Large intestine (tissue), 3 donors: ENCODE results near the gene AFF3. TPM values are rescaled to one million over a fixed set of nuclear protein-coding genes. Genes with fewer than 3 reads are reported as not detected.

Experiments used
- DNase-seq, 2 donors: peaks; one replicate each; pipeline versions ENCODE4 v3.0.0 to v3.0.0-alpha.2; 2013
- H3K27ac ChIP-seq: one replicate; pipeline ENCODE4 v1.5.1; 2013; ENCODE audit warnings: low read length
- H3K27me3 ChIP-seq: 2 replicates; pipeline ENCODE4 v1.6.1; 2013; ENCODE audit warnings: low read length; ENCODE audit not compliant: control insufficient read depth, insufficient read depth
- H3K36me3 ChIP-seq: 2 replicates; pipeline ENCODE4 v1.6.1; 2013; ENCODE audit warnings: low read length; ENCODE audit not compliant: control insufficient read depth, insufficient read depth
- H3K4me1 ChIP-seq: one replicate; pipeline ENCODE4 v1.6.1; 2013; ENCODE audit warnings: low read length; ENCODE audit not compliant: control insufficient read depth, insufficient read depth
- H3K4me3 ChIP-seq: one replicate; pipeline ENCODE4 v1.5.1; 2013; ENCODE audit warnings: low read length
- H3K9me3 ChIP-seq: one replicate; pipeline ENCODE4 v1.6.1; 2013; ENCODE audit warnings: mild to moderate bottlenecking, low read depth, low read length, moderate library complexity; ENCODE audit not compliant: control insufficient read depth
- WGBS: methylation state at CpG from one replicate; pipeline ENCODE4 v1.1.5; 2013; ENCODE audit warnings: low lambda C conversion rate; ENCODE audit not compliant: insufficient coverage; 5-methylcytosine and 5-hydroxymethylcytosine counted together
- polyA plus RNA-seq: library from polyadenylated mRNA; unstranded; fragments of 120-200 nt; gene quantifications from one replicate; pipeline ENCODE4 v1.2.1, GENCODE V29; 2013

The AFF3 gene
- polyA plus RNA-seq, 1 donor = 4.8 TPM

- Histone ChIP-seq H3K4me1 (no peaks in the 10 kb centered on the region), H3K9me3 (no peaks in the 10 kb centered on the region), H3K36me3 (no peaks in the 10 kb centered on the region), H3K27ac (peak overlapping the region; percentile 31), H3K27me3 (no peaks in the 10 kb centered on the region), H3K4me3 (no peak overlapping the region)
- DNase-seq = peak; percentile 31 to 51
- 26% methylated on average over 5 of the region's 13 CpGs for WGBS
Measured at GRCh38 chr2:99648906-99649789, 493.2 kb downstream of the AFF3 start.

GRCh38 chr2:99648178-99648844, 494.1 kb downstream of the AFF3 start:
- Histone ChIP-seq H3K27ac (peak overlapping the region; percentile 31), H3K36me3 (no peaks in the 10 kb centered on the region), H3K4me3 (no peak overlapping the region), H3K4me1 (no peaks in the 10 kb centered on the region), H3K9me3 (no peaks in the 10 kb centered on the region), H3K27me3 (no peaks in the 10 kb centered on the region)
- DNase-seq = peak in 1 of 2 donors; percentile 21
- WGBS = 50% methylated on average over 1 of the region's 4 CpGs

GRCh38 chr2:99645960-99646359, 496.4 kb downstream of the AFF3 start:
- H3K4me1 ChIP-seq = no peaks in the 10 kb centered on the region
- no peak overlapping the region for H3K4me3 ChIP-seq
- H3K27ac ChIP-seq = no peak overlapping the region
- no peaks in the 10 kb centered on the region for H3K9me3 ChIP-seq
- 73% methylated on average over 2 of the region's 2 CpGs for WGBS
- DNase-seq = no peak
- H3K27me3 ChIP-seq = no peaks in the 10 kb centered on the region
- H3K36me3 ChIP-seq = no peaks in the 10 kb centered on the region

GRCh38 chr2:99644419-99644787, 498.0 kb downstream of the AFF3 start:
- Histone ChIP-seq H3K27me3 (no peaks in the 10 kb centered on the region), H3K4me3 (no peak overlapping the region), H3K36me3 (no peaks in the 10 kb centered on the region), H3K4me1 (no peaks in the 10 kb centered on the region), H3K27ac (no peak overlapping the region), H3K9me3 (no peaks in the 10 kb centered on the region)
- WGBS = no CpG with 5 or more reads among the region's 5 CpGs
- DNase-seq = no peak

- no peaks in the 10 kb centered on the region for H3K4me1 ChIP-seq
- no peak for DNase-seq
- no peaks in the 10 kb centered on the region for H3K36me3 ChIP-seq
- WGBS = 86% methylated on average over 4 of the region's 9 CpGs
- no peaks in the 10 kb centered on the region for H3K27me3 ChIP-seq
- H3K27ac ChIP-seq = no peak overlapping the region
- no peaks in the 10 kb centered on the region for H3K9me3 ChIP-seq
- no peak overlapping the region for H3K4me3 ChIP-seq
Measured at GRCh38 chr2:99643787-99644418, 498.5 kb downstream of the AFF3 start.

GRCh38 chr2:99641999-99642398, 500.4 kb downstream of the AFF3 start:
- no peak overlapping the region for H3K4me3 ChIP-seq
- no peaks in the 10 kb centered on the region for H3K27me3 ChIP-seq
- no CpG with 5 or more reads among the region's 4 CpGs for WGBS
- no peaks in the 10 kb centered on the region for H3K4me1 ChIP-seq
- H3K27ac ChIP-seq = no peak overlapping the region
- H3K9me3 ChIP-seq = no peaks in the 10 kb centered on the region
- DNase-seq = no peak
- H3K36me3 ChIP-seq = no peaks in the 10 kb centered on the region

- Histone ChIP-seq H3K36me3 (no peaks in the 10 kb centered on the region), H3K4me3 (no peak overlapping the region)
Measured at GRCh38 chr2:99640635-99641151, 501.7 kb downstream of the AFF3 start.

GRCh38 chr2:99638791-99639190, 503.6 kb downstream of the AFF3 start:
- Histone ChIP-seq H3K27me3 (peaks cover 4% of the 10 kb centered on the region), H3K27ac (no peak overlapping the region), H3K36me3 (no peaks in the 10 kb centered on the region), H3K9me3 (no peaks in the 10 kb centered on the region), H3K4me3 (no peak overlapping the region), H3K4me1 (no peaks in the 10 kb centered on the region)
- DNase-seq = no peak
- 29% methylated on average over 1 of the region's 4 CpGs for WGBS

More at GRCh38 chr2:99640635-99641151, 501.7 kb downstream of the AFF3 start:
- Histone ChIP-seq H3K9me3 (no peaks in the 10 kb centered on the region), H3K27ac (no peak overlapping the region), H3K27me3 (peaks cover 4% of the 10 kb centered on the region), H3K4me1 (no peaks in the 10 kb centered on the region)
- WGBS = no CpG with 5 or more reads among the region's 5 CpGs
- DNase-seq = no peak

- 80% methylated on average over 1 of the region's 7 CpGs for WGBS
Measured at GRCh38 chr2:99637159-99637697, 505.2 kb downstream of the AFF3 start.

More at GRCh38 chr2:99637159-99637697, 505.2 kb downstream of the AFF3 start:
- DNase-seq = no peak
- Histone ChIP-seq H3K27ac (no peak overlapping the region), H3K4me1 (no peaks in the 10 kb centered on the region), H3K4me3 (no peak overlapping the region), H3K36me3 (no peaks in the 10 kb centered on the region), H3K27me3 (peaks cover 4% of the 10 kb centered on the region), H3K9me3 (no peaks in the 10 kb centered on the region)
